ENCODE results near the gene NEURL1B.

The NEURL1B gene

GRCh38 chr5:172678902-172679301, 37.8 kb downstream of the NEURL1B start:
- no peak overlapping the region for H3K4me3 ChIP-seq (ENCODE audit: low read depth, low read length)
- no peak overlapping the region for H3K27ac ChIP-seq
- H2AFZ ChIP-seq = no peak overlapping the region
- H3K4me1 ChIP-seq = peaks cover 7% of the 10 kb centered on the region
- H3K27me3 ChIP-seq (ENCODE audit: control insufficient read depth, insufficient read depth, low read length) = no peaks in the 10 kb centered on the region
- peaks cover 7% of the 10 kb centered on the region for H3K79me2 ChIP-seq
- no peak for TF ChIP-seq CTCF (IDR thresholded peaks at IDR 0.05)
- no peak overlapping the region for H3K9ac ChIP-seq
- H3K9me3 ChIP-seq (ENCODE audit: control insufficient read depth, low read length) = no peaks in the 10 kb centered on the region
- H3K36me3 ChIP-seq (ENCODE audit: control insufficient read depth, insufficient read depth, low read length) = no peaks in the 10 kb centered on the region
- no peak overlapping the region for H3K4me2 ChIP-seq (ENCODE audit: low read length)

- no peaks in the 10 kb centered on the region for H3K9me3 ChIP-seq (ENCODE audit: control insufficient read depth, low read length)
- no peak for TF ChIP-seq CTCF (IDR thresholded peaks at IDR 0.05)
Measured at GRCh38 chr5:172679628-172680212, 38.7 kb downstream of the NEURL1B start.

GRCh38 chr5:172680921-172681320, 39.9 kb downstream of the NEURL1B start:
- TF ChIP-seq CTCF (IDR thresholded peaks at IDR 0.05) = no peak
- Histone ChIP-seq H3K9me3 (ENCODE audit: control insufficient read depth, low read length) (no peaks in the 10 kb centered on the region), H3K4me2 (ENCODE audit: low read length) (no peak overlapping the region), H3K27me3 (ENCODE audit: control insufficient read depth, insufficient read depth, low read length) (no peaks in the 10 kb centered on the region), H3K79me2 (peaks cover 7% of the 10 kb centered on the region), H3K9ac (no peak overlapping the region), H3K4me3 (ENCODE audit: low read depth, low read length) (no peak overlapping the region), H3K27ac (no peak overlapping the region), H3K4me1 (peaks cover 7% of the 10 kb centered on the region), H3K36me3 (ENCODE audit: control insufficient read depth, insufficient read depth, low read length) (no peaks in the 10 kb centered on the region), H2AFZ (no peak overlapping the region)

More at GRCh38 chr5:172679628-172680212, 38.7 kb downstream of the NEURL1B start:
- Histone ChIP-seq H2AFZ (no peak overlapping the region), H3K9ac (no peak overlapping the region), H3K36me3 (ENCODE audit: control insufficient read depth, insufficient read depth, low read length) (no peaks in the 10 kb centered on the region), H3K27ac (no peak overlapping the region), H3K27me3 (ENCODE audit: control insufficient read depth, insufficient read depth, low read length) (no peaks in the 10 kb centered on the region), H3K4me1 (peaks cover 7% of the 10 kb centered on the region), H3K4me2 (ENCODE audit: low read length) (no peak overlapping the region), H3K4me3 (ENCODE audit: low read depth, low read length) (no peak overlapping the region), H3K79me2 (peaks cover 7% of the 10 kb centered on the region)

GRCh38 chr5:172681421-172681820, 40.4 kb downstream of the NEURL1B start:
- Histone ChIP-seq H3K9me3 (ENCODE audit: control insufficient read depth, low read length) (no peaks in the 10 kb centered on the region), H3K9ac (no peak overlapping the region), H3K27me3 (ENCODE audit: control insufficient read depth, insufficient read depth, low read length) (no peaks in the 10 kb centered on the region), H3K36me3 (ENCODE audit: control insufficient read depth, insufficient read depth, low read length) (no peaks in the 10 kb centered on the region), H3K79me2 (peaks cover 7% of the 10 kb centered on the region), H3K4me2 (ENCODE audit: low read length) (no peak overlapping the region), H3K4me1 (peaks cover 6% of the 10 kb centered on the region), H3K27ac (no peak overlapping the region), H3K4me3 (ENCODE audit: low read depth, low read length) (no peak overlapping the region), H2AFZ (no peak overlapping the region)
- TF ChIP-seq CTCF (IDR thresholded peaks at IDR 0.05) = no peak

GRCh38 chr5:172683264-172683644, 42.2 kb downstream of the NEURL1B start:
- H3K4me1 ChIP-seq = peaks cover 4% of the 10 kb centered on the region
- peaks cover 4% of the 10 kb centered on the region for H3K79me2 ChIP-seq
- no peak for TF ChIP-seq CTCF (IDR thresholded peaks at IDR 0.05)
- no peaks in the 10 kb centered on the region for H3K36me3 ChIP-seq (ENCODE audit: control insufficient read depth, insufficient read depth, low read length)
- no peak overlapping the region for H3K27ac ChIP-seq
- no peaks in the 10 kb centered on the region for H3K9me3 ChIP-seq (ENCODE audit: control insufficient read depth, low read length)
- no peak overlapping the region for H3K9ac ChIP-seq
- H3K27me3 ChIP-seq (ENCODE audit: control insufficient read depth, insufficient read depth, low read length) = no peaks in the 10 kb centered on the region
- no peak overlapping the region for H3K4me3 ChIP-seq (ENCODE audit: low read depth, low read length)
- H3K4me2 ChIP-seq (ENCODE audit: low read length) = no peak overlapping the region
- no peak overlapping the region for H2AFZ ChIP-seq
